Measurements from ENCODE around the gene ASNSD1.

The ASNSD1 gene

DNA sequence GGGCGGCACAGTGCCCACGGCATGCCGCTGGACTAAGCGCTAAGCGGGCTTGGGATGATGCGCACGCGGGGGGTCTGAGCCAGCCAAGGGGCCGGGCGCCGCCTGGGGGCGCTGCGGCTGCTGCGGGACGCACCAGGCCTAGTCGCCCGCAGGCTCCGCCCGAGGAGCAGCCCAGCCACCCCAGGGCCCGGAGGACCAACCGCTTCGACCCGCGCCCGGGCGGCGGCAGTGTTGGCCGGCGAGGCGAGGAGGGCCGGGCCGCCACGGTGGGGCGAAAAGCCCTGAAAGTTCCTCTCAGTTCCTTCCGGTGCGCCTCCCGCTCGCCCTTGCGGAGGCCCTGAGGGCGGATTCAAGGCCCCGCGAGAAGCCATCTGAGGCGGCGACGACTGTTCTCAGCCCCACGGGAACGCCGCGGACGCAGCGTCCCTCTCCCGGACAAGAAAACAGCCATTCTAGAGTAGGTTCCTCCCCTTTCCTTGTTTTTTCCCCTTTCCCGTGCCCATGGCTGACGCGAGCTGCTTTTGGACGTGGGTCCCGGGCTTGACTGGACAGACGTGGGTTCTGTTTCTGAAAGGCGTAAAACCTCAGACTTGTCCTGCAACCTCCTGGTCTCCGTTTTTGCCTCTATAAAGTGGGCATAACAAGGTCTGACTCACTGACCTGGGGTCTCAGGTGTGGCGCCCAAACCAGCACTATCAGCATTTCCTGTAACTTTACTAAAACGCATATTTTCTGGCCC, 13.3 kb downstream of the ASNSD1 start, which contains the start of gene ANKAR:
Gene ANKAR, plus strand, starts transcription at position 297 of the 739 bp plus-strand sequence. CDS start 1,821 bp downstream, outside the sequence.
- Histone ChIP-seq H3K9ac (peak within 1 kb of the TSS; percentile 92), H3K27ac (peak within 1 kb of the TSS; percentile 83), H4K20me1 (ENCODE audit: insufficient read depth) (no peaks in the 10 kb centered on the region), H3K79me2 (ENCODE audit: insufficient read depth, low read depth) (no peaks in the 10 kb centered on the region), H3K36me3 (ENCODE audit: insufficient read depth) (no peaks in the 10 kb centered on the region), H3K4me1 (ENCODE audit: low read depth, poor library complexity, severe bottlenecking) (peaks cover 26% of the 10 kb centered on the region), H3K4me3 (IDR thresholded peaks at IDR 0.05; ENCODE audit: insufficient read depth, low read depth, low read length) (peak within 1 kb of the TSS; percentile 90), H2AFZ (ENCODE audit: low read depth) (peak within 1 kb of the TSS; percentile 96), H3K27me3 (ENCODE audit: insufficient read depth, low read depth) (no peaks in the 10 kb centered on the region), H3K4me2 (peak within 1 kb of the TSS; percentile 67)
- peak; percentile 85 for TF ChIP-seq CTCF (conservative IDR thresholded peaks at IDR 0.05; ENCODE audit: low read depth, low read length)

- H3K79me2 ChIP-seq (ENCODE audit: insufficient read depth, low read depth): no peaks in the 10 kb centered on the region
- no peak overlapping the region for H2AFZ ChIP-seq (ENCODE audit: low read depth)
- H3K4me1 ChIP-seq (ENCODE audit: low read depth, poor library complexity, severe bottlenecking): peaks cover 26% of the 10 kb centered on the region
- H3K9ac ChIP-seq: no peak overlapping the region
- H3K4me3 ChIP-seq (IDR thresholded peaks at IDR 0.05; ENCODE audit: insufficient read depth, low read depth, low read length): no peak overlapping the region
- no peak for TF ChIP-seq CTCF (conservative IDR thresholded peaks at IDR 0.05; ENCODE audit: low read depth, low read length)
- no peaks in the 10 kb centered on the region for H3K27me3 ChIP-seq (ENCODE audit: insufficient read depth, low read depth)
- H4K20me1 ChIP-seq (ENCODE audit: insufficient read depth): no peaks in the 10 kb centered on the region
- H3K4me2 ChIP-seq: no peak overlapping the region
- H3K36me3 ChIP-seq (ENCODE audit: insufficient read depth): no peaks in the 10 kb centered on the region
- H3K27ac ChIP-seq: no peak overlapping the region
Measured at GRCh38 chr2:189676471-189676870, 15.2 kb downstream of the ASNSD1 start.

GRCh38 chr2:189679226-189679625, 18.0 kb downstream of the ASNSD1 start:
- Histone ChIP-seq H3K27ac (no peak overlapping the region), H3K4me2 (no peak overlapping the region), H3K36me3 (ENCODE audit: insufficient read depth) (no peaks in the 10 kb centered on the region), H3K27me3 (ENCODE audit: insufficient read depth, low read depth) (no peaks in the 10 kb centered on the region), H4K20me1 (ENCODE audit: insufficient read depth) (no peaks in the 10 kb centered on the region), H3K9ac (no peak overlapping the region), H2AFZ (ENCODE audit: low read depth) (no peak overlapping the region), H3K4me3 (IDR thresholded peaks at IDR 0.05; ENCODE audit: insufficient read depth, low read depth, low read length) (no peak overlapping the region), H3K4me1 (ENCODE audit: low read depth, poor library complexity, severe bottlenecking) (peaks cover 16% of the 10 kb centered on the region), H3K79me2 (ENCODE audit: insufficient read depth, low read depth) (no peaks in the 10 kb centered on the region)
- TF ChIP-seq CTCF (conservative IDR thresholded peaks at IDR 0.05; ENCODE audit: low read depth, low read length): no peak

DNA sequence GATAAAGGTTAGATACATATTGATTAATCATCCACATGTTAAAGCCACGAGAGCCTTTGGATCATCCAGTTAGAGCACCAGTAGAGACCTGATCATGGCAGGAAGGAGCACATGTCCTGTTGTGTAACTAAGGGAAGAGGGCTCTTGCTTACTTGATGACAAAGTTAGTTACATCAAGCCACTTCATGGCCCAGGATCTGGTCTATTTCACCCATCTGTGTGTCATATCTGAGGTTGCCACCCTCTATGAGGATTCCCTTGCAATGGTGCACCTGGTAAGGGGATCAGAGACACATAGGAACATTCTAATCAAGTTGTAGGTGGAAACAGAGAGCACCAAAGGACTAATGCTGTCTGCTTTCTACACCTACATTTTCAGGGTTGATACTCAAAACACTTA, 19.9 kb downstream of the ASNSD1 start:
- no peak overlapping the region for H3K27ac ChIP-seq
- H3K27me3 ChIP-seq (ENCODE audit: insufficient read depth, low read depth): no peaks in the 10 kb centered on the region
- no peaks in the 10 kb centered on the region for H3K36me3 ChIP-seq (ENCODE audit: insufficient read depth)
- H3K4me3 ChIP-seq (IDR thresholded peaks at IDR 0.05; ENCODE audit: insufficient read depth, low read depth, low read length): no peak overlapping the region
- H3K4me2 ChIP-seq: no peak overlapping the region
- TF ChIP-seq CTCF (conservative IDR thresholded peaks at IDR 0.05; ENCODE audit: low read depth, low read length): no peak
- H3K4me1 ChIP-seq (ENCODE audit: low read depth, poor library complexity, severe bottlenecking): peaks cover 17% of the 10 kb centered on the region
- no peaks in the 10 kb centered on the region for H3K79me2 ChIP-seq (ENCODE audit: insufficient read depth, low read depth)
- no peaks in the 10 kb centered on the region for H4K20me1 ChIP-seq (ENCODE audit: insufficient read depth)
- H3K9ac ChIP-seq: no peak overlapping the region
- H2AFZ ChIP-seq (ENCODE audit: low read depth): no peak overlapping the region

All from KMS-11 (cell line).